Measurements from ENCODE around the gene RAB34. TPM values are rescaled to one million over a fixed set of nuclear protein-coding genes. Genes with fewer than 3 reads are reported as not detected.

The RAB34 gene
- total and polyA plus RNA-seq, 2 donors (not counting 3 experiments of a cell fraction or from before 2014, with no cell fraction given), result 62.3 to 113 TPM

DNA sequence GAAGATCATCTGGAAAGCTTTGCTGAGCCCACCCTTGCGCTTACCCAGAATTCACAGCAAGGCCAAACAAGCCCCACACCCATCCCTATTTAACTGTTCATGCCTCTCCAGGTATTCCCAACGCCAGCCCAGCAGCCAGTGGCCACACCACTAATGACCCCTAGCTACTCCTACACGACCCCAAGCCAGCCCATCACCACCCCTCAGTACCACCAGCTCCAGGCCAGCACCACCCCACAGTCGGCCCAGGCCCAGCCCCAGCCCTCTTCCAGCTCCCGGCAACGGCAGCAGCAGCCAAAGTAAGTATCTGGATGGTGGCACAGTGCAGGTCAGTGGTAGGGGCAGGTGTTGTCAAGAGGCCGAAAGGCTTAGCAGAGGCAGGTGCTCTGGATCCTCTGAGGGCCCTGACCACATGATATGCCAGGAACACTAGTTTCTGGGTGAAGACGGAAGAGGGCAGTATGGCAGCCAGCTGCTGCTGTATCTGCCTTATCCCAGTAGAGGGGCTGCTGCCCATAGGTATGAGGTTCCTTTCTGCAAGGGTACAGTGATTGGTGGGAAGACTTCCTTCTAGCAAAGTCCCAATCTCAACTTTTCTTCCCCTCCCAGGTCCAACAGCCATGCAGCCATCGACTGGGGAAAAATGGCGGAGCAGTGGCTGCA, 16.7 kb downstream of the RAB34 start:
- intact Hi-C loops (cut with micrococcal nuclease), result no loop called here
- BruUV-seq (replicated peaks), result no TSS peak
- no peaks in the 10 kb centered on the region for H3K4me1 ChIP-seq (ENCODE audit: control insufficient read depth, extremely low read depth, insufficient read depth, low read length)
- dilution Hi-C loops (cut with MboI; ENCODE audit: extremely low pct_ligation_motif_present, low sequenced_read_pairs), result no loop called here
- H3K4me3 ChIP-seq (replicated peaks in 1 of 3; ENCODE audit: insufficient read depth in 1 of 3, low read depth in 1 of 3, low read length in 3 of 3), result no peak overlapping the region
- no peak for FAIRE-seq
- no peaks in the 10 kb centered on the region for H3K79me2 ChIP-seq (ENCODE audit: control insufficient read depth, insufficient read depth, low read length)
- H3K27me3 ChIP-seq (ENCODE audit: control insufficient read depth in 2 of 2, insufficient read depth in 2 of 2, low read length in 2 of 2), result no peaks in the 10 kb centered on the region
- no peaks in the 10 kb centered on the region for H3K9me3 ChIP-seq (replicated peaks; ENCODE audit: control insufficient read depth, insufficient read depth, low read length)
- no peak overlapping the region for H3K9ac ChIP-seq (replicated peaks; ENCODE audit: extremely low read depth, insufficient read depth, low read length)
- H4K20me1 ChIP-seq (replicated peaks; ENCODE audit: control insufficient read depth, extremely low read depth, insufficient read depth, low read length), result no peaks in the 10 kb centered on the region
- ChIA-PET POLR2A (no interaction called here), CTCF (no interaction called here)
- H2AFZ ChIP-seq (ENCODE audit: low read depth, low read length), result no peak overlapping the region
- H3K9me1 ChIP-seq (replicated peaks; ENCODE audit: control insufficient read depth, extremely low read depth, insufficient read depth, low read length), result no peaks in the 10 kb centered on the region
- TF ChIP-seq MYC (IDR thresholded peaks at IDR 0.05; ENCODE audit: low read depth, low read length), result no peak
- TF ChIP-seq POLR2A (IDR thresholded peaks at IDR 0.05; ENCODE audit: low read depth, low read length), result no peak
- no peak for TF ChIP-seq JUN (IDR thresholded peaks at IDR 0.05; ENCODE audit: borderline replicate concordance, insufficient read depth, insufficient read length, low read depth)
- no peak for TF ChIP-seq EZH2 (IDR thresholded peaks at IDR 0.05; ENCODE audit: borderline replicate concordance, low read depth, low read length, severe bottlenecking)
- H3K4me2 ChIP-seq (ENCODE audit: insufficient read depth, low read length), result no peak overlapping the region
- H3K36me3 ChIP-seq (ENCODE audit: control insufficient read depth in 2 of 2, extremely low read depth in 1 of 2, insufficient read depth in 2 of 2, low read length in 2 of 2), result peaks cover 15 to 71% of the 10 kb centered on the region in 2 experiments
- no peak overlapping the region for H3K27ac ChIP-seq (ENCODE audit: insufficient read depth, low read depth, low read length)
- no peak for DNase-seq (ENCODE audit: low read depth, low spot score)

DNA sequence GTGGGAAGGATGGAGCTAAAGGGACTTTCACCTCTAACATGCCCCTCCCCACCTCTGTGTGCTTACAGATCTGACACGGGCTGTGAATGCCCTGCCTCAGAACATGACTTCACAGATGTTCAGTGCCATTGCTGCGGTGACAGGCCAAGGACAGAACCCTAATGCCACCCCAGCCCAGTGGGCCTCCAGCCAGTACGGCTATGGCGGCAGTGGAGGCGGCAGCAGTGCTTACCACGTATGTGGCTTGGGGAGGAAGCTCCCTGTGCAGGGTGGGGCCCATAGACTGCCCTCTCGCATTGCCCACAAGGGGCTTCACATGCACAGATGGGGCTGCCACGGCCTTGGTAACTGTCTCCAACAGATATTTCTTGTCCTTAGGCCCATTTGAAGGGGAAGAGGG, 17.4 kb downstream of the RAB34 start:
- no peaks in the 10 kb centered on the region for H4K20me1 ChIP-seq (replicated peaks; ENCODE audit: control insufficient read depth, extremely low read depth, insufficient read depth, low read length)
- POLR2A ChIA-PET, result no interaction called here
- H3K36me3 ChIP-seq (ENCODE audit: control insufficient read depth in 2 of 2, extremely low read depth in 1 of 2, insufficient read depth in 2 of 2, low read length in 2 of 2), result peaks cover 15 to 76% of the 10 kb centered on the region in 2 experiments
- CTCF ChIA-PET, result no interaction called here
- no TSS peak for BruUV-seq (replicated peaks)
- no peak for TF ChIP-seq POLR2AphosphoS5 (IDR thresholded peaks at IDR 0.05; ENCODE audit: insufficient read depth, low read depth, low read length)
- TF ChIP-seq EZH2 (IDR thresholded peaks at IDR 0.05; ENCODE audit: borderline replicate concordance, low read depth, low read length, severe bottlenecking), result no peak
- TF ChIP-seq POLR2A (IDR thresholded peaks at IDR 0.05; ENCODE audit: low read depth, low read length), result no peak
- TF ChIP-seq, protein P1, sequence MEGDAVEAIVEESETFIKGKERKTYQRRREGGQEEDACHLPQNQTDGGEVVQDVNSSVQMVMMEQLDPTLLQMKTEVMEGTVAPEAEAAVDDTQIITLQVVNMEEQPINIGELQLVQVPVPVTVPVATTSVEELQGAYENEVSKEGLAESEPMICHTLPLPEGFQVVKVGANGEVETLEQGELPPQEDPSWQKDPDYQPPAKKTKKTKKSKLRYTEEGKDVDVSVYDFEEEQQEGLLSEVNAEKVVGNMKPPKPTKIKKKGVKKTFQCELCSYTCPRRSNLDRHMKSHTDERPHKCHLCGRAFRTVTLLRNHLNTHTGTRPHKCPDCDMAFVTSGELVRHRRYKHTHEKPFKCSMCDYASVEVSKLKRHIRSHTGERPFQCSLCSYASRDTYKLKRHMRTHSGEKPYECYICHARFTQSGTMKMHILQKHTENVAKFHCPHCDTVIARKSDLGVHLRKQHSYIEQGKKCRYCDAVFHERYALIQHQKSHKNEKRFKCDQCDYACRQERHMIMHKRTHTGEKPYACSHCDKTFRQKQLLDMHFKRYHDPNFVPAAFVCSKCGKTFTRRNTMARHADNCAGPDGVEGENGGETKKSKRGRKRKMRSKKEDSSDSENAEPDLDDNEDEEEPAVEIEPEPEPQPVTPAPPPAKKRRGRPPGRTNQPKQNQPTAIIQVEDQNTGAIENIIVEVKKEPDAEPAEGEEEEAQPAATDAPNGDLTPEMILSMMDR (IDR thresholded peaks at IDR 0.05; ENCODE audit: extremely low read depth in 1 of 2, insufficient read depth in 1 of 2, low read depth in 1 of 2, low read length in 2 of 2), result no peak
- TF ChIP-seq MYC (IDR thresholded peaks at IDR 0.05; ENCODE audit: low read depth, low read length), result no peak
- TF ChIP-seq, protein P2, sequence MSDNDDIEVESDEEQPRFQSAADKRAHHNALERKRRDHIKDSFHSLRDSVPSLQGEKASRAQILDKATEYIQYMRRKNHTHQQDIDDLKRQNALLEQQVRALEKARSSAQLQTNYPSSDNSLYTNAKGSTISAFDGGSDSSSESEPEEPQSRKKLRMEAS (IDR thresholded peaks at IDR 0.05; ENCODE audit: insufficient read depth, insufficient read length), result no peak
- no peak for TF ChIP-seq FOS (IDR thresholded peaks at IDR 0.05; ENCODE audit: borderline replicate concordance, insufficient read depth, low read length)
- no peak for TF ChIP-seq GATA2 (IDR thresholded peaks at IDR 0.05; ENCODE audit: insufficient read depth, insufficient read length, low read depth, low read length)
- TF ChIP-seq JUN (IDR thresholded peaks at IDR 0.05; ENCODE audit: borderline replicate concordance, insufficient read depth, insufficient read length, low read depth), result no peak
- H3K9me3 ChIP-seq (replicated peaks; ENCODE audit: control insufficient read depth, insufficient read depth, low read length), result no peaks in the 10 kb centered on the region
- dilution Hi-C loops (cut with MboI; ENCODE audit: extremely low pct_ligation_motif_present, low sequenced_read_pairs) (no loop called here), intact Hi-C loops (cut with micrococcal nuclease) (no loop called here)
- DNase-seq (ENCODE audit: low read depth, low spot score), result no peak
- H3K27me3 ChIP-seq (ENCODE audit: control insufficient read depth in 2 of 2, insufficient read depth in 2 of 2, low read length in 2 of 2), result no peaks in the 10 kb centered on the region
- FAIRE-seq, result no peak
- no peak overlapping the region for H3K4me2 ChIP-seq (ENCODE audit: insufficient read depth, low read length)
- no peak overlapping the region for H2AFZ ChIP-seq (ENCODE audit: low read depth, low read length)
- no peak overlapping the region for H3K9ac ChIP-seq (replicated peaks; ENCODE audit: extremely low read depth, insufficient read depth, low read length)
- no peaks in the 10 kb centered on the region for H3K9me1 ChIP-seq (replicated peaks; ENCODE audit: control insufficient read depth, extremely low read depth, insufficient read depth, low read length)
- no peak overlapping the region for H3K4me3 ChIP-seq (replicated peaks in 1 of 3; ENCODE audit: insufficient read depth in 1 of 3, low read depth in 1 of 3, low read length in 3 of 3)
- H3K4me1 ChIP-seq (ENCODE audit: control insufficient read depth, extremely low read depth, insufficient read depth, low read length), result no peaks in the 10 kb centered on the region
- no peaks in the 10 kb centered on the region for H3K79me2 ChIP-seq (ENCODE audit: control insufficient read depth, insufficient read depth, low read length)
- H3K27ac ChIP-seq (ENCODE audit: insufficient read depth, low read depth, low read length), result no peak overlapping the region

Measured in endothelial cell of umbilical vein (primary cell).